Esophagus mucosa (tissue), 1 donor: ENCODE data around the gene SYT7. TPM values are rescaled to one million over a fixed set of nuclear protein-coding genes. Genes with fewer than 3 reads are reported as not detected.

Source experiments
- ATAC-seq: fragments of 200-7000 bp; cut with Tn5 transposase; one replicate; pipeline ENCODE4 v1.9.1; 2020
- total RNA-seq: library from RNA; stranded (reverse); gene quantifications from one replicate; pipeline ENCODE4 v1.2.4, GENCODE V29; 2023
- donor health status: DM: yes; HTN: yes; CAD: no.

The SYT7 gene
- total RNA-seq, 1 donor from 2014 or later: 3.6 TPM

GRCh38 chr11:61607920-61608599 lies 27.2 kb upstream of the SYT7 start:
- no peak for ATAC-seq

GRCh38 chr11:61607426-61607825 lies 26.6 kb upstream of the SYT7 start:
- no peak for ATAC-seq

DNA sequence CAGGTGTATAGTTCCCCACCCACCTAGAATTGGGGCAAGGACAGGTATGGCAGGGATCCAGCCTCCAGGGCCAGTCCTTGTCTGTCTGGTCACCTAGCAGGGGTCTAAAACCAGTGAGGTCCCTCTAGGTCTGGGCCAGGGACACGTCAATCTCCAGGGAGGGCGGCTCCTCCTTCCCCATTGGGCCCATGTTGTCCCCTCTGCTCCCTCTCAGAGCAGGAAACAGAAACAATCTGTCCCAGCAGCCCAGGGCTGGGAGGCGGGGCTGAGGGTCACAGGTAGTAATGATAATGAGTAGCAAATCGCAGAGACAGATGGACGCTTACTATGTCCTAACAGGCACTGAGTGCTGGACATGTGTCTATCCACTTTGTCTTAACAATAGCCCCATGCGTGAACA lies 22.8 kb upstream of the SYT7 start:
- no peak for ATAC-seq

- ATAC-seq: peak; percentile 92
These were observed 22.1 kb upstream of the SYT7 start for GRCh38 chr11:61602775-61603569.

DNA sequence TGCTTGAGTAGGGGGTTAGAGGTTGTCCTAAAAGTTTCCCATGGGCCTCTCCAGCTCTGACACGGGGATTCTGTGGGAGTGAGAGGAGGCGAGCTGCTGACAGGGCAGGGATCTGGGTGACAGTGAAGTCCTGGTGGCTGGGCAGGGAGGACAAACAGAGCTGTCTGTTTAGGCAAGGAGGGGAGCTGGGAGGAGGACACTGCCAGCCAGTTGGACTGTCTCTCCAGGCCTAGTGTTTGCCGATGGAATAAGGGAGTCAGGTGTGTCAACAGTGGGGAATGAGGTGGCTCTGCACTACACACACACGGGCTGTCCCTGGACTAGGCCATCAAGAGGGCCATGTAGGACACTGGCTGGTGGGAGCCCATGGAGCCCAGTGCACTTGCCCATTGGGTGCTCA lies 20.6 kb upstream of the SYT7 start:
- no peak for ATAC-seq

DNA sequence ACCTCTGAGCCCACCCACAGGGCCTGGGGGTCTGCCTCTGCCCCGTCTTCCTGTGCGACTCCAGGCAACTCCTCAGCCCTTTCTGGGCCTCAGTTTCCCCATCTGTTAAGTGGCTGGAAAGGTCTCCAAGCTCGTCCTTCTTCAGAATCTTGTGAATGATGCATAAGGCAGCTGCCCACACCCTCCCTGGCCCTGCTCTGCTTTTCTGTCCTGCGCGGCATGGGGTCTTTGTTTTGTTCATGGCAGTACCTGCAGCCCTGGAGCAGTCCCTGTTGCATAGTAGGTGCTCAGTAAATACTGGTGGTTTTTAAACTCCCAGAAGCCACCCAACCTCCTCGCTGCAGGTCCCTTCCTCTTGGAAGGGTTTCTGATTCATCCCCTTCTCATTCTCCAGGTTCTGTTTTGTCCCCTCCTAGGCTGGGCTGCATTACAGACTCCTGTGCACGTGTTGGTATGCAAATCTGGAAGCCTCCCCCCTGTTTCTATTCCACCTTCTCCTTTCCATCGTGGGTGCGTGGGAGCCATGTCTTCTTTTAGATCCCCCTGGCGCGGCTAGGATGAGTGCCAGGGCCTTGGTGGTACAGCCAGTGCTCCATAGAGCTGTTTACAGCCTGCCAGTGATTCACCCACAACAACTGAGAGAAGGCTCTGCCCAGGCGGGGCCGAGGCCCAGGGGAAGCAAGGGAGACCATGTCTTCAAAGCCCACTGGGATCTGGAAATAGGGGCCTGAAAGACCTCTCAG lies 19.3 kb upstream of the SYT7 start:
- ATAC-seq: no peak

DNA sequence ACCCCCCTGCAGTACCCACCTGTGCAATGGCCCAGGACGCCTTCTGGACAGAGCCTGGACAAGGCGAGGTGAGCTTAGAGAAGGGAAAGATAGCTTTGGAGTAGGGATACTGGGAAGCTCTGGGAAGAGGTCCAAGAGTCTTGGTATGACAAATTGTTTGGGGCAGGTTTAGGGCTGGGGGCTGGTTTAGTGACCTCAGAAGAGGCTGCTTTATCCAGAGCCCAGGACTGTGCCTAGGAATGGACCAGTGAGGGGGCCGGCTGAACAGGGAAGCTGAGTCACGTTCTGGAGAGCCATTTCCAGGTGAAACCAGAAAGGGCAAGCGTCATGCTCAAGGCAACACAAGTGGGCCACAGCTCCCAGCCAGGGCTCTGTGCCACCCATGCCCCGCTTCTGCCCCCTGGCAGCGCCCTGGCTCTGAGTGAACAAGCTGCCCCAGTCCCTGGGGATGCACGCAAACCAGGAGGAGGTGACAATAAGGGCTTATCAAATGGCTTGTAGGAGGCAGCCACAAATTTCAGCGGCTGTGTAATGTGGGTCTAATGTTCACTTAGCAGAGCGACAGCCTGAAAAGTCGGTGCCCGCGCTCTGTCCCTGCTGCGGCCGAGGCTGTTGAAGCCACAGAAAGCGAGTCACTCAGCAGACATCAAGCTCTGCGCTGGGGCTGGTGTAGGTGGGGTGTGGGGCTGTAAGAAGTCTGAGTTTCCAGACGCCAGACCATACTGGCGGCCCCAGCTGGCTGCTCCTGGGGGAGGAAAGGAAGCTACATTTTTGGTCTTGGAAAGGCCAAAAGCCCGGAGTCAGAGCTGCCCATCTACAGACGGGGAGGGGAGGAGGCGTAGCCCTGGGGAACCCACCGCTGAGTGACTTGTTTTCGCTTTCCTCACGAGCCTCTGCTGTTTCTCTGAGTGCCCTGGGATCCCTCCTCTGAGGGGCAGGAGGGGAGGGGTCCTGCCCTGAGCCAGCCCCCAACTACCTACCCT lies 18.3 kb upstream of the SYT7 start:
- ATAC-seq: no peak

GRCh38 chr11:61598374-61598773 lies 17.5 kb upstream of the SYT7 start:
- ATAC-seq: no peak

- ATAC-seq: no peak
These were observed 16.1 kb upstream of the SYT7 start for GRCh38 chr11:61596990-61597389.

DNA sequence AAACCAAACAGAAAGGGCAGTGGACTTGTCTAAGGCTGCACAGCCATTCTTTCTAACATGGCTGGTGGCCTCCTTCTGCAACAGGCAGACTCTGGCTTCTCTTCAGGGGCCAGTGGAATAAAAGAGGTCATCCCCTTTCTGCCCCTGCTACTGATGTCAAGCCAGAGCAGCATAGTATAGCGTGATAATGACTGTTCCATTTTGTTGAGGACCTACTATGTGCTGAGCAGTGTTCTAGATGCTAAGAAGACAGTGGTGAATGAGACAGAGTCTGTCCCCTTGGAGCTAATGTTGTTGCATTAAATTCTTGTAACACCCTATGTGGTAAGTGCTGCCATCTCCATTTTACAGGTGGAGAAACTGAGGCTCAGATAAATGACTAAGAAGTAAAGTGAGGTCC lies 15.7 kb upstream of the SYT7 start:
- no peak for ATAC-seq

DNA sequence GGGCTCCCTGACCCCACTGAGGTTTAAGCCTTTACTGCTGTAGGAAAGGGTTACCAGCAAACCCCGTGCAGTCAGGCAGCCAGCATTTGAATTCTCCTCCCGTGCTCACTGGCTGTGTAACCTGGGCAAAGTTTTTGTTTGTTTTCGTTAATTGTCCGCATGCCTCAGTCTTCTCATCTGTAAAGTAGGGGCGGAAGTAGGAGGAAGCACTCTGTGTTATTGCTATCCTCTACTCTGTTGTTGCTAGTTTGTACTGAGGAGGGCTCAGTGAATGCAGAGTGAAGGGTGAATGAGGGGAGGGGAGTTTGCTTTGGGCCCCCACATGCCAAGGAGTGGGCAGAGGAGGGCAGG lies 14.0 kb upstream of the SYT7 start:
- no peak for ATAC-seq

GRCh38 chr11:61593151-61593550 lies 12.3 kb upstream of the SYT7 start:
- no peak for ATAC-seq

DNA sequence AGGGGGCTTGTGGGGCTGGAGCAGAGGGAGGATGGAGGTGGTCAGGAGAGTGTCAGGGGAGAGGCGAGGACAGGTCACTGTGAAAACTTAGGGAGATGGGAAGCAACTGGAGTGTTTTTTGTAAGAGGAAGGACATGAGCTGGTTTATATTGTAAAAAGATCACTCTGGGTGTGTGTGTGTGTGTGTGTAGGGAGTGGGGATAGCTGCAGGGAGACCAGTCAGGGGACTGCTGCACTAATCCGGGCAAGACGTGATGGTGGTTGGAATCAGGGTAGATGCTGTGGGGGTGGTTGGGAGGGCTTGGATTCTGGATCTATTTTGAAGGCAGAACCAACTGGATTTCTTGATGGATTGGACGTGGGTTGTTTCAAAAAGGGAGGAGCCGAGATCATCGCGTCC lies 11.3 kb upstream of the SYT7 start:
- ATAC-seq: no peak

DNA sequence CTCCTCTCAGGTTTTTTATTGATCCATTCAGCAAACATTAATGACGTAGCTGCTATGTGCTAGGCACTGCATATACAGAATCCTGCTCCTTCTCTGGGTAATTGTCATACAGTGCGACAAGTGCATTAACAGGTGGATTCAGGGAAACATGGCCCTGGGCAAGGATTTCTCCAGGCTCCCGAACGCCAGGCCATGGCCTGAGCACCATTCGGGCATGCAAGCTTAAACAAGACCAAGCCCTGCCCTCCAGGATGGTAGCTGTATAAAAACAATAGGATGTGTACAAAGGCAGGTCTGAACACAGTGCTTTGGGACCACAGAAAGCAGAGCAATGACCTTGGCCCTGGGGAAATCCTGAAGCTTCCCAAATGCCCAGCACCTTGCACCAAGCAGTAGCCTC lies 9.1 kb upstream of the SYT7 start:
- no peak for ATAC-seq

- no peak for ATAC-seq
These were observed 7.9 kb upstream of the SYT7 start for GRCh38 chr11:61588728-61589191.

- peak; percentile 40 for ATAC-seq
These were observed 7.3 kb upstream of the SYT7 start for GRCh38 chr11:61587951-61588727.

DNA sequence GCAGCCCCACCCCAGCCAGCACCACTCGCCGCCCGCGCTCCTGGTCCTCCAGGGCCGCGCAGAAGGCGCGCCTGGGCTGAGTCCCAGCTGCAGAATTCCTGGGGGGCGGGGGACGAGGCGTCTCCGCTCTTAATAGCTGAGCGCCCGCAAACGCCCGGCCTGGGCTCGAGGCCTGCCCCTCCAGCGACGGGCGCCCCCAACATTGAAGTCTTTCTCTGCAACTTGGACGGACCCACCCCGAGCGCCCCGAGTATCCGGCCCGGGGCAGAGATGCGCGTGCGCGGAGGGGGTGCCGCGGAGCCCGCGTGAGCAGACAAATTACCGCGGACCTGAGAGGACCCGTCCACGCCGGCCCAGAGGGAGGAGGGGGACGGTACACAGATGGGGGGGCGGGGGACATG lies 6.7 kb upstream of the SYT7 start:
- ATAC-seq: peak; percentile 43

- ATAC-seq: peak; percentile 54
These were observed 6.0 kb upstream of the SYT7 start for GRCh38 chr11:61586792-61587430.

DNA sequence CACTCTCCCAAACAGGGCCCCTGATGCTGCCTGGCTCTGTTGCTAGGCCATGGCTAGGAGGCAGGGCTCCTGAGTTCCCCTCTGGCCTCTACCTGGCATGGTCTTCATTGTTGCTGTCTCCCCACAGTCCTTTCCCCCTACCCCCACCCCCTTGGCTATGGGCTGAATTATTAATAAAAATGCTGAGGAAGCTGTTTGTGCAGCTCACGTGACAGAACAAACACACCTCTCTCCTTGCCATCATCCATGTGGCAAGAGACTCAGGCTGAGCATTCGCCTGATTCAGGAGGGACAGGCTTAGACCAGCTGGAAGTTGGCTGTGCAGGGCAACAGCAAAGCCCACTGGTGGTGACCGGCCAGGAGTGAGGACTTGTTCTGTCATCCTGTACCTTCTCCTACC lies 4.2 kb upstream of the SYT7 start:
- ATAC-seq: no peak

DNA sequence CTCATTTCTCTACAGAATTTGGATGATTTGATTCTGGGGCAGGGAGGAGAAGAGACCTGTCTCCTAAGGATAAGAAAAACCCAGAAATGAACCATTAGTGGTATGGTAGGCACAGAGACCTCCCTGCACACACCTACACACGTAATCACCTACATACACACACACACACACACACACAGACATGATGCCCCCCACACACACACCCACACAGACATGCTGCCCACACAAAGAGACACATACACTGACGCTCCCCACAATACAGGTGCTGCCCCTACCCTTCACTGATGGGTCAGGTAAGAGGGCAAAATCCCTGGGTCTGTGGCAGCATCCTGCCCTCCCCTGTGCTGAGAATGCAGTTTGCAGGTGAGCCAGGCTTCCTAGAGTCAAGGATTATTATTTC lies 1.1 kb upstream of the SYT7 start:
- ATAC-seq: no peak

GRCh38 chr11:61580271-61580888 lies 496 bp downstream of the SYT7 start:
- no peak for ATAC-seq
